Stimulated activated CD8-positive, alpha-beta memory T cell treated with anti-CD3 and anti-CD28 coated beads, Interleukin-15, amount 100 ng/mL, for 1 hour (primary cell): ENCODE data around the gene COL25A1.

Source experiments
- DNase-seq: peaks from one replicate; pipeline ENCODE4 v3.0.0-alpha.2; 2020; ENCODE audit warnings: low read depth

COL25A1 gene

GRCh38 chr4:108811486-108811885, 491.0 kb downstream of the COL25A1 start:
- no peak for DNase-seq

DNA sequence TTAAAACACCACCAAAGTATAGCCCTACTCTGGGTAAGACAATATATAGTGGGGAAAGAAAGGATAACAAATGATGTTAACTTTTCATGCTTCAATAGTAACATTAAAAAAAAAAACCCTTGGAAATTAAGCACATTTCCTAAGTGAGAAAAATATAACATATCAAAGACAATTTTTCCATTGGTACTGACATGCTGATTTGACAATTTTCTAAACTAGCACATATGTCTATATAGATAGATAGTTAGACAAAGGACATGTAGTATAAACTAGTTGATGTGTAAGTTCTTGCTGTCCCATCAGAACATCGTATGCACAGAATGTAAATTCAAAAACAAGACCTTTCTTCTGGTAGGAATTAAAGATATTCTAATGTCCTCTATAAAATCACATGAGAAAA, 492.4 kb downstream of the COL25A1 start:
- DNase-seq: no peak

DNA sequence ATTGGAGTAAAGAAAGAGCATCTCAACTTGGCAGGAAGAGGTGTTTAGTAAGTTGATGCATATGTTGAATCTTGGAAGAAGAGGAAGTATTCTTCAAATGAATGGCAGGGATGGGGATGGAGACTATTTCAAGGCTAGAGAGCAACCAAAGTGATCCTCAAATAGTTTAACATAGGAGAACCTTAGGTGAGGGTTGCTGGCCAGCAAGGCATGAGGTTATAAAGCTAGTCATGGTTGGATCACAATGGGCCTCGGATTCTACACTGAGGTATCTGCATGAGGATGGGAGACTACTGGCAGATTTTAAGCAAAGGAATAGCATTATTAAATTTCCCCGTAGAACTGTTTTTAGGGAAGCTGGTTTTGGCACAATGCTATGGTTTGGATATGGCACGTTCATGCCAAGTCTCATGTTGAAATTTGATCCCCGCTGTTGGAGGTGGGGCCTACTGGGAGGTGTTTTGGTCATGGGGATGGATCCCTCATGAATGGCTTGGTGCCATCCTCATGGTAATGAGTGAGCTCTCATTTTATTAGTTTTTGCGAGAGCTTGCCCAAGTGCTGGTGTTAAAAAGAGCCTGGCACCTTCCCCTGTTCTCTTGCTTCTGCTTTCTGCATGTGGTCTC, 497.7 kb downstream of the COL25A1 start:
- DNase-seq: no peak

- no peak for DNase-seq
Measured at GRCh38 chr4:108799306-108799705, 503.2 kb downstream of the COL25A1 start.

GRCh38 chr4:108796173-108796572, 506.3 kb downstream of the COL25A1 start:
- no peak for DNase-seq

- no peak for DNase-seq
Measured at GRCh38 chr4:108795733-108796132, 506.7 kb downstream of the COL25A1 start.

- DNase-seq: no peak
Measured at GRCh38 chr4:108794136-108794535, 508.3 kb downstream of the COL25A1 start.

- no peak for DNase-seq
Measured at GRCh38 chr4:108793415-108793814, 509.0 kb downstream of the COL25A1 start.

GRCh38 chr4:108788731-108789130, 513.7 kb downstream of the COL25A1 start:
- DNase-seq: no peak

DNA sequence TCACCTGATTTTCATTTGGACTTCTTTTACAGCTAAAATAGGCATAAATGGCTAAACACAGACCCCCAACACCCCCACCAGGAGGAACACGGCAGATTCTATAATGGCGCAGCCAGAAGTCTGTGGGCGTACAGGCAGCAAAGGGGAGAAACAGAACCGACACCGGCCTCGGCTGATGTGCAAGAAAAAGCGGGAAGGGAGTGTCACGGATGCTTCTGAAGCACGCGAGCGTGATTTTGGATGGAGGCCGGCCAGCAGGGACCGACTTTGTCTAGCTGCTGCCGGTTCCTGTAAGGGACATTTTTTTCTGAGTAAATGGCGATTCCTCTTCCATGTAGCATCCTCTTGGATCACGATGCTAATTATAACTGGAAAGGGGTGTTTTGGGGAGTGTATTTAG, 514.7 kb downstream of the COL25A1 start:
- DNase-seq: no peak

DNA sequence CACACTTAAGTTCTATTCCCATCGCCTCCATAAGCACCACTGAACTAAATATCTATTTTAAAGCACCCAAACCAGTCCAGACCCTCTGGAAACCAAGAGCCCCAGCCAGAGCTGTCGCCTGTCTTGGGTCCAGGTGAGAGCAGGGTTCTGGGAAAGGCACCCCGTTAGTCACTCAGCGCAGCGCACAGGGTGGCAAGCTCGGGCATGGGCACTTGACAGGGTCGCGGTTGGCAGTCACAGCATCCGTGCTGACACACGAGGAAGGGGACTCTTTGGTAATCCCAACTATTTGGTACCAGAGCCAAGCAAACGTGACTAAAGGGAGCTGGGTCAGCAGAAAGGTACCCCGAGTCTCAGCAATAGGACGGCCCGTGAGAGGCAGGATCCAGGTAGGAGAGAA, 515.4 kb downstream of the COL25A1 start:
- no peak for DNase-seq

GRCh38 chr4:108786351-108786750, 516.1 kb downstream of the COL25A1 start:
- no peak for DNase-seq

DNA sequence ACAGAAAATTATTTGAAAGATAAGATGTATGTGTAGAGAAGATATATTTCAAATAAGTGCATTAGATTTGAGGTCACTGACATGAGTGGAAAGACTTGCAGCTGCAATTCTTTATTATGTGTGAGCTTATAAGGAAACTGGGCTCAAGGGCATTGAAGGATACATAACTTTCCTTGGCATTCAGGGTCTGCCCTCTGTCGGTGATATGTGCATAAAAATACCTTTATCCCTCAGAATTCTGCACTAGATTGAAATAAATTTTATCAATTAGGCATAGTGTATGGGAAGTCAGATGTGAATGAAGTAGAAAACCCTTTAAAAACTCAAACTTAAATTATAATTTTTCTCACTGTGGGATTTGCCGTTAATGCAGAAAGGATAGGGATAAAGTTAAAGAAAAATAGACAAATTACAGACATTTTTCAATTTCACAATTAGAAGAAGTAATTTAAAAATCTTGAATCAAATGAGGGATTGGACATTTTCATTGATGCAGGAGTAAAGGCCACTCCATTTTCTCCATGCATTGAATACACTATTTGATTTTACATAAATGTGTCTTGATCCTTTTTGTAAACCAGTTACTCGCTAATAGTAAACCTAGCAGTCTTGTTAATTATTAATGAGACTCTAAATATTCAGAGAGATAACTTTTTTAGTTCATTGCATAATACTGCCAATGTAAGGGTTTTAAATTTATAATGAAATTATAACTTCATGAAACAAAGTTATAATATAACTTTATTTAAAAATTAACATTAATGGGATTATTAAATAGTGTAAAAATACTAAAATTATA, 518.6 kb downstream of the COL25A1 start:
- no peak for DNase-seq

DNA sequence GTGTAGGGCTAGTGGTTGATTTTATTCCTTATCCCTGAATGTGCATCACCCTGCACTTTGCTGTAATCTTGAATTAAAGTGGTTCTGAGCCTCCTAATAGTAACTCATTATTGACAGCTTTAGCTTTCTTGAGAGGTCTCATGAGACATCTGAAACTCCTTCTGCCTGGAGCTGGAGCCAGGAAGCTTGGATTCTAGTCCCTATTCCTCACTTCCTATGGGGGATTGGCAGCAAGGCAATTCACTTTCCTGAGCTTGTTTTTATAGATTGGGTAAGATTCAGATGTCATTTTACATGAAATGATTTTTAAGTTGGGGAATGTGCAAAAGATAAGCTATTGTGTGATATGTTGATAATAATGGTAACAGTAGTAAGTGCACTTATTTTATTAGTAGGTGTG, 522.5 kb downstream of the COL25A1 start:
- no peak for DNase-seq

DNA sequence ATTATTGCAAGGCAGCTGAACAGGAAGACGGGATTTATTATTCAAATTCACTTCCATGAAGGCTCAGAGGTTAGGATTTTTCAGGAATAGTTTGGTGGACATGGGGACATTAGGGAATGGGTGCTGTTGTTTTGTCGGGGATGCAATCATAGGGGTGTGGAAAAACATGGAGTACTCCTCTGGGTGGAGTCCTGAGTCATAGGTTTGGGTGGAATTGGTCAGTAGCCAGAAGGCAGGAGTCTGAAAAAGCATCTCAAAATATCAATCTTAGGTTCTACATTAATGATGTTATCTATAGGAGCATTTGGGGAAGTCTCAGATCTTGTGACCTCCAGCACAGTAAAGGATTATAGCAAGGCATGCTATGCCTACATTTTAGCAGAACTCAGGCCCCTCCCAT, 525.1 kb downstream of the COL25A1 start:
- DNase-seq: no peak

DNA sequence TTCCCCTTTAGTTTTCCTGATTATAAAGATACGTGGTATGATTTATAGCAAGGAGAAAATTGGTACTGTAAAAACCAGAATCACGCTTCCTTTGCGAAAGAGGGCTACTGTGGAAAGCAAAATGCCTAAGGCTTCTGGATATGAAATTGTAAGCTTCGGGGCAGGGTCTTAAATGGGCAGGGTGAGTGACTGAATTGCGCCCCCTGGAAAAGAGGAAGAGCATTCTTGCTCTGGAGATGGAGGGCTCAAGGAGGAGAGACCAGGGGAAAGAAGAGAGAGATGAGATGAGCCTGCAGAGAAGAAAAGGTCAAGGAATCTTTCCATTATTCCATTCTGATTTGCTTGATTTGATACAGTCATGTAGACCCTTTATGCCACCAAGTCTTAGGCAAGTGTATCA, 526.5 kb downstream of the COL25A1 start:
- DNase-seq: no peak

DNA sequence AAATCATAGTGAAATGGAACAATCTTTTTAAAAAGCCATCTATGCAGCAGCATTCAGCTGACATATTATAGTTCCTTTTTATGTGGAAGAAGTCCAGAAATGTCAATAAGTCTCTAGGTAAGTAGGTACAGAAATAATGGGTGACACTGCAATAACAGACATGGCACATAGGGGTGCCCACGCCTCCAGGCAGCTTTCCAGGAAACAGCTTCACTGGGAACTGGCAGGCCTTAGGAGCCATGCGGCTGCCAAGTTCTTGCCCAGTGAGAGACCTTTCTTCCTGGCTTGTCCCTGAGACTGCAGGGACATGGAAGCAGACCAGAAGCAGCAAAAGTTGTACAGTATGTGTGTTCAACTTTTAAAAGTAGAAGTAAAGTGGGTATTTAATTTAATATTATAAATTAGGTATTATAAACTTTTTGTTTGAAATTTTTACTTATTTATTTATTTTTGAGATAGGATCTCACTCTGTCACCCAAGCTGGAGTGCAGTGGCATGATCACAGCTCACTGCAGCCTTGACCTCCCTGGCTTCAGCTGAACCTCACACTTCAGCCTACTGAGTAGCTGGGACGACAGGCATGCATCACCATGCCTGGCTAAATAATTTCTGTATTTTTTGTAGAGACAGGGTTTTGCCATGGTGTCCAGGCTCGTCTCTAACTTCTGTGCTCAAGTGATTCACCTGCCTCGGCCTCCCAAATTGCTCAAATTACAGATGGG, 527.5 kb downstream of the COL25A1 start:
- no peak for DNase-seq

DNA sequence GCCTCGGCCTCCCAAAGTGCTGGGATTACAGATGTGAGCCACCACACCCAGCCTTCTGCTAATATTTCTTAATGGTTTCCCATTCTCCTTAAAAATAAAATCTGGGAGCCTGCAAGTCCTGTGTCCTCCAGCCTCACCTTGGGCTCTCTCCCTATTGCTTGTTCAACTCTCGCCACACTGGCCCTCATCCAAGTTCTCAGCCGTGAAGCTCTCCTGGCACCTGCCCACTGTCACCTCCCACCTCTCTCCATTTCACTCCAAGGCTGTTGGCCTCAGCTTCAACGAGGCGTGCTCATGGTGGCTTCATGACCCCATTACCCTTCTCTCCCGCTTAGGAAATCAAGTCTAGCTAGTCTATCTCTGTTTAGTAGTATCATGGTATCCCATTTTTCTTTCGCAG, 530.1 kb downstream of the COL25A1 start:
- DNase-seq: no peak

GRCh38 chr4:108766058-108766457, 536.4 kb downstream of the COL25A1 start:
- no peak for DNase-seq

DNA sequence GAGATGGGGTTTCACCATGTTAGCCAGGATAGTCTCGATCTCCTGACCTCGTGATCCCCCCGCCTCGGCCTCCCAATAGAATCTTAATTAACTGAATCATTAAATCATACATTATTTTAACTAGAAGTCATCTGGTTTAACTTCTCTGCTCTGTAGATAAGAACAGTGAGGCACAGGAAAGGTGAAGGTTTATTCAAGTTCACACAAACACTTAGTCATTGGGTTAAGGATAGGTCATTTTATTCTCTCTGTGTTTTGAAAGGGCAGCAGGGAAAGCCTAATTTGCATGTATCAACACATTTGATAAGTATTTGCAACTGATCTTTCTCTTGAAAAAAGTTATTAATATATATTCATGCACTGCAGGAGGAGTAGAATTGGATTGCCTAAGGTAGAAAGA, 538.5 kb downstream of the COL25A1 start:
- no peak for DNase-seq

GRCh38 chr4:108763226-108763593, 539.2 kb downstream of the COL25A1 start:
- DNase-seq: no peak

- no peak for DNase-seq
Measured at GRCh38 chr4:108762559-108763225, 539.8 kb downstream of the COL25A1 start, which contains the start of gene ETNPPL. TSS of gene ETNPPL (minus strand) at chr4:108763053. CDS start at chr4:108762898, 155 bp downstream.
